OCI-LY7 (cell line): ENCODE data around the gene C17orf50. TPM values are rescaled to one million over a fixed set of nuclear protein-coding genes. Genes with fewer than 3 reads are reported as not detected.

Experiments used
- BruUV-seq: library from RNA; stranded (reverse); fragments of 400-500 nt; replicated peaks from 2 replicates; lab custom pipeline; 2021; lab: Mats Ljungman, UMichigan
- CTCF ChIA-PET: fragments of 300-600 bp; sonication (Branson Sonifier 250); formaldehyde crosslinking; loops from one replicate; lab custom pipeline; 2022; ENCODE audit warnings: antibody characterized with exemption; ENCODE audit not compliant: unreplicated experiment; lab: Charles Lee
- POLR2A ChIA-PET: fragments of 300-600 bp; sonication (Branson Sonifier 250); formaldehyde crosslinking; loops from one replicate; lab custom pipeline; 2022; ENCODE audit warnings: antibody characterized with exemption; lab: Charles Lee
- DNase-seq: peaks from one replicate; pipeline ENCODE4 v3.0.0-alpha.2; 2015; ENCODE audit warnings: low spot score
- H2AFZ ChIP-seq: fragments of 200-600 bp; sonication (generic), shearing (Covaris generic); 2 replicates; pipeline ENCODE4 v1.6.1; 2014; ENCODE audit warnings: mild to moderate bottlenecking, antibody characterized with exemption, low read length, moderate library complexity
- H3K27ac ChIP-seq: fragments of 200-600 bp; sonication (generic); 2 replicates; pipeline ENCODE4 v1.5.1; 2014; ENCODE audit warnings: mixed run types, low read depth, mild to moderate bottlenecking, moderate library complexity, low read length, inconsistent platforms; ENCODE audit not compliant: poor library complexity, severe bottlenecking
- H3K36me3 ChIP-seq: fragments of 200-600 bp; sonication (generic); 2 replicates; pipeline ENCODE4 v1.6.1; 2014; ENCODE audit warnings: mild to moderate bottlenecking, antibody characterized with exemption, low read length, moderate library complexity, mixed read lengths; ENCODE audit not compliant: insufficient read depth
- H3K4me1 ChIP-seq: fragments of 200-600 bp; sonication (generic); 2 replicates; pipeline ENCODE4 v1.5.1; 2014; ENCODE audit warnings: mild to moderate bottlenecking, low read length; ENCODE audit not compliant: insufficient read depth, poor library complexity, severe bottlenecking
- H3K4me2 ChIP-seq: fragments of 200-600 bp; sonication (generic); 2 replicates; pipeline ENCODE4 v1.6.1; 2014; ENCODE audit warnings: mild to moderate bottlenecking, low read length
- H3K4me3 ChIP-seq: fragments of 200-600 bp; sonication (generic); 2 replicates; pipeline ENCODE4 v1.5.1; 2014; ENCODE audit warnings: mild to moderate bottlenecking, low read depth, low read length; ENCODE audit not compliant: poor library complexity, severe bottlenecking
- H3K79me2 ChIP-seq: fragments of 200-600 bp; sonication (generic); 2 replicates; pipeline ENCODE4 v1.6.1; 2016; ENCODE audit warnings: low read depth, mild to moderate bottlenecking, low read length, moderate library complexity, mixed read lengths; ENCODE audit not compliant: insufficient read depth
- H3K9me2 ChIP-seq: fragments of 200-600 bp; sonication (generic); 2 replicates; pipeline ENCODE4 v1.6.1; 2016; ENCODE audit warnings: mild to moderate bottlenecking, low read length, mixed read lengths; ENCODE audit not compliant: insufficient read depth
- H3K9me3 ChIP-seq: fragments of 200-600 bp; sonication (generic); 2 replicates; pipeline ENCODE4 v1.6.1; 2014; ENCODE audit warnings: mild to moderate bottlenecking, mixed run types, low read length, mixed read lengths
- H4K20me1 ChIP-seq: fragments of 200-600 bp; sonication (generic); 2 replicates; pipeline ENCODE4 v1.6.1; 2014; ENCODE audit warnings: mild to moderate bottlenecking, antibody characterized with exemption, low read length, moderate library complexity, mixed read lengths; ENCODE audit not compliant: insufficient read depth
- EZH2phosphoT487 ChIP-seq: fragments of 200-600 bp; sonication (generic); IDR thresholded peaks from 2 replicates; pipeline ENCODE4 v1.6.1; 2018; ENCODE audit warnings: low read depth, borderline replicate concordance, mild to moderate bottlenecking, mixed run types, antibody characterized with exemption, low read length, moderate library complexity, mixed read lengths
- intact Hi-C: fragments of 100-400 bp; cut with micrococcal nuclease; formaldehyde crosslinking; loops from one replicate; pipeline ENCODE4 v1.10.0; 2022; ENCODE audit not compliant: unreplicated experiment
- total RNA-seq, 2 experiments: library from RNA; depleted of rRNA in 1 of 2; stranded (reverse); fragments of >200 nt in 1 of 2; shearing (Covaris generic) in 1 of 2; gene quantifications; 2 replicates each; pipeline ENCODE4 v1.2.3, GENCODE V29; 2014 to 2022
- TF ChIP-seq, protein P1 (sequence below): fragments of 200-600 bp; sonication (generic); conservative IDR thresholded peaks from 2 replicates; pipeline ENCODE4 v1.5.1; 2014; ENCODE audit warnings: mild to moderate bottlenecking, antibody characterized with exemption, low read length, moderate library complexity, mixed read lengths

Gene C17orf50
- total RNA-seq, 2 experiments from 2014 or later: not detected

DNA sequence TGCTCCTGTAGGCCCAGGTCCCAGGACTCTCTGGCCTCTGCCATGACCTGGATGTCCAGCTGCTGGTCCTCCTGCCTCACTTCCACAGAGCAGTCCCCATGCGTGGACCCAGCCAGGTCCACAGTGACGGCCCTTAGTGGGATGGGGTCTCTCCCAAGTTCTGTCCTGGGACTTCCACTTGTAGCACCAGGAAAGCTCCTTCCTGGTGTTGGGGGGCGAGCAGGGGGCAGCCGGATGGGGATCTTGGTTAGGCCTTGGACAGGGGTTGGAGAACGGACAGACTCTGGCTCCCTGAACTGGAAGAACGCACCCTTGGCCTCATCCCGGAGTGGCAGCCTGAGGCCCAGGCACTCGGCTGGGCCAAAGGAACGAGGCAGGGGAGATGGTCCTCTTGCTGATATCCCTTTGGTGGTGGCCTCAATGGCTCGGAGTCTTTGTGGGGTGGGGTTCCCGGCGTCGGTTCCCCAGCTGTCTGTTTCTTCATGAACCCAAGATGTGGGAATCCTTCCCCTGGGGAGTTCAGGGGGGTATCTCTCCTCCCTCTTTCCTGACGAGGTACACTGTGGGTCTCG lies 14.9 kb upstream of the C17orf50 start:
- ChIA-PET CTCF (interaction anchor here (0.6 kb wide), 1 partner anchor 138 kb away, joined by 3 read pairs; no protein-coding TSS in a partner anchor), POLR2A (interaction anchor here (0.6 to 1.0 kb wide), 2 partner anchors 20 to 133 kb away, joined by 4 to 6 read pairs; no protein-coding TSS in a partner anchor)
- no peaks in the 10 kb centered on the region for H4K20me1 ChIP-seq
- no TSS peak for BruUV-seq
- H3K4me2 ChIP-seq: no peak overlapping the region
- no peak overlapping the region for H3K27ac ChIP-seq
- H3K4me1 ChIP-seq: no peaks in the 10 kb centered on the region
- H3K79me2 ChIP-seq: no peaks in the 10 kb centered on the region
- DNase-seq: no peak
- no peak overlapping the region for H3K4me3 ChIP-seq
- no peaks in the 10 kb centered on the region for H3K9me2 ChIP-seq
- intact Hi-C loops: loop anchor here (2.0 to 5.0 kb wide), 2 partner anchors 204 to 433 kb away; no protein-coding TSS in a partner anchor
- H3K9me3 ChIP-seq: no peaks in the 10 kb centered on the region
- TF ChIP-seq, protein P1, sequence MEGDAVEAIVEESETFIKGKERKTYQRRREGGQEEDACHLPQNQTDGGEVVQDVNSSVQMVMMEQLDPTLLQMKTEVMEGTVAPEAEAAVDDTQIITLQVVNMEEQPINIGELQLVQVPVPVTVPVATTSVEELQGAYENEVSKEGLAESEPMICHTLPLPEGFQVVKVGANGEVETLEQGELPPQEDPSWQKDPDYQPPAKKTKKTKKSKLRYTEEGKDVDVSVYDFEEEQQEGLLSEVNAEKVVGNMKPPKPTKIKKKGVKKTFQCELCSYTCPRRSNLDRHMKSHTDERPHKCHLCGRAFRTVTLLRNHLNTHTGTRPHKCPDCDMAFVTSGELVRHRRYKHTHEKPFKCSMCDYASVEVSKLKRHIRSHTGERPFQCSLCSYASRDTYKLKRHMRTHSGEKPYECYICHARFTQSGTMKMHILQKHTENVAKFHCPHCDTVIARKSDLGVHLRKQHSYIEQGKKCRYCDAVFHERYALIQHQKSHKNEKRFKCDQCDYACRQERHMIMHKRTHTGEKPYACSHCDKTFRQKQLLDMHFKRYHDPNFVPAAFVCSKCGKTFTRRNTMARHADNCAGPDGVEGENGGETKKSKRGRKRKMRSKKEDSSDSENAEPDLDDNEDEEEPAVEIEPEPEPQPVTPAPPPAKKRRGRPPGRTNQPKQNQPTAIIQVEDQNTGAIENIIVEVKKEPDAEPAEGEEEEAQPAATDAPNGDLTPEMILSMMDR: no peak
- no peak for TF ChIP-seq EZH2phosphoT487
- H3K36me3 ChIP-seq: no peaks in the 10 kb centered on the region
- no peak overlapping the region for H2AFZ ChIP-seq

DNA sequence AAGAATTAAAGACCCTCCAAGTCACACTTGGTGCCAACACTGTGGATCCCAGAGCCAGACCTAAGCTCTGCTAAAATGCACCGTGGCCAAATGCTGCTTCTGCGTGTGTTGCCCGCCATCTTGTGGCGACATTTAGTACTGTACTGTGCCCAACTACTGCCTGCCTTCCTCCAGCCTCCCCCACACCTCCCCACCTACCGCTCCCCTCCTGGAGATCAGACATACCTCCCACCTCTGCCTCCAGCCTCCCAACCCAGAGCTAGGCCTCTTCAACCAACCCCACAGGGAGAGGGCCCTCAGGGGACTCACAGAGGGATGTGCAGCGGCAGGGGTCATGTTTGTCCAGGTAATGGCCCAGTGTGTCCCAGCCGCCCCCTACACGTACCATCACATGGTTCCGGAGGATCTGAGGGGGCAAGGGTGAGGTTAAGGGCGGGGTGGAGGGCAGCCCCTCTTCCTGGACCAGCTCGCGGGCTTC lies 13.1 kb upstream of the C17orf50 start:
- no peak overlapping the region for H2AFZ ChIP-seq
- H3K9me3 ChIP-seq: no peaks in the 10 kb centered on the region
- intact Hi-C loops: loop anchor here (1.0 to 5.0 kb wide), 4 partner anchors 134 to 435 kb away; no protein-coding TSS in a partner anchor
- ChIA-PET POLR2A (interaction anchor here (0.6 kb wide), 1 partner anchor 69 kb away, joined by 3 read pairs; no protein-coding TSS in a partner anchor), CTCF (interaction anchor here (0.7 to 1.1 kb wide), 3 partner anchors 12 to 135 kb away, joined by 3 to 11 read pairs (median 3); no protein-coding TSS in a partner anchor)
- no TSS peak for BruUV-seq
- no peak overlapping the region for H3K27ac ChIP-seq
- no peaks in the 10 kb centered on the region for H3K9me2 ChIP-seq
- no peaks in the 10 kb centered on the region for H3K36me3 ChIP-seq
- no peaks in the 10 kb centered on the region for H4K20me1 ChIP-seq
- no peak for TF ChIP-seq EZH2phosphoT487
- TF ChIP-seq, protein P1: peak; percentile 90
- DNase-seq: peak; percentile 79
- H3K79me2 ChIP-seq: no peaks in the 10 kb centered on the region
- H3K4me3 ChIP-seq: no peak overlapping the region
- no peaks in the 10 kb centered on the region for H3K4me1 ChIP-seq
- H3K4me2 ChIP-seq: no peak overlapping the region
